ENCODE measurements around the gene COL4A1.

GRCh38 chr13:110239280-110240125 lies 67.5 kb downstream of the COL4A1 start:
- TF ChIP-seq CTCF (IDR thresholded peaks at IDR 0.05) (no peak), POLR2AphosphoS5 (IDR thresholded peaks at IDR 0.05) (no peak)

All from upper lobe of left lung (tissue), 4 donors.